ENCODE results near the gene CASP14.

DNA sequence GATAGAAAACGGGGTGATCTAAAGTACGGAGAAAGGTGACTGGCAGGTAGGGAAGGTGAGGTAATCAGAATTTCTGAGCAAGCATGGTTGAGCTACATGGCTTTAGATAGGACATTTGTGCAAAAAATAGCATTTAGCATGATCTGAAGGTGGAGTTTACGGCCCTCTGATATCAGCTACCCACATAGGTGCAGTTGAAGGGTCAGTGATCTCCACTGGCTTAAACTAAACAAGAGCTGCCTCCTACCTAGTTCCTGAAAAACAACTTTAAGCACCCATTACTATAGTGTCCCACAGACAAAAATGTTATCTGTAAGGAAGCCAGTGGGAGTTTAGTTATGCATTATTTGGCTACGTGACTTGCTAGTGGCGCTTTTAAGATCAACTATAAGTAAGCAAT, 1.2 kb upstream of the CASP14 start:
- TF ChIP-seq, protein P1, sequence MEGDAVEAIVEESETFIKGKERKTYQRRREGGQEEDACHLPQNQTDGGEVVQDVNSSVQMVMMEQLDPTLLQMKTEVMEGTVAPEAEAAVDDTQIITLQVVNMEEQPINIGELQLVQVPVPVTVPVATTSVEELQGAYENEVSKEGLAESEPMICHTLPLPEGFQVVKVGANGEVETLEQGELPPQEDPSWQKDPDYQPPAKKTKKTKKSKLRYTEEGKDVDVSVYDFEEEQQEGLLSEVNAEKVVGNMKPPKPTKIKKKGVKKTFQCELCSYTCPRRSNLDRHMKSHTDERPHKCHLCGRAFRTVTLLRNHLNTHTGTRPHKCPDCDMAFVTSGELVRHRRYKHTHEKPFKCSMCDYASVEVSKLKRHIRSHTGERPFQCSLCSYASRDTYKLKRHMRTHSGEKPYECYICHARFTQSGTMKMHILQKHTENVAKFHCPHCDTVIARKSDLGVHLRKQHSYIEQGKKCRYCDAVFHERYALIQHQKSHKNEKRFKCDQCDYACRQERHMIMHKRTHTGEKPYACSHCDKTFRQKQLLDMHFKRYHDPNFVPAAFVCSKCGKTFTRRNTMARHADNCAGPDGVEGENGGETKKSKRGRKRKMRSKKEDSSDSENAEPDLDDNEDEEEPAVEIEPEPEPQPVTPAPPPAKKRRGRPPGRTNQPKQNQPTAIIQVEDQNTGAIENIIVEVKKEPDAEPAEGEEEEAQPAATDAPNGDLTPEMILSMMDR (IDR thresholded peaks at IDR 0.05): no peak
- no peak for TF ChIP-seq POLR2A (IDR thresholded peaks at IDR 0.05)

Data from body of pancreas (tissue), 4 donors.